ENCODE results near the gene KANTR.

DNA sequence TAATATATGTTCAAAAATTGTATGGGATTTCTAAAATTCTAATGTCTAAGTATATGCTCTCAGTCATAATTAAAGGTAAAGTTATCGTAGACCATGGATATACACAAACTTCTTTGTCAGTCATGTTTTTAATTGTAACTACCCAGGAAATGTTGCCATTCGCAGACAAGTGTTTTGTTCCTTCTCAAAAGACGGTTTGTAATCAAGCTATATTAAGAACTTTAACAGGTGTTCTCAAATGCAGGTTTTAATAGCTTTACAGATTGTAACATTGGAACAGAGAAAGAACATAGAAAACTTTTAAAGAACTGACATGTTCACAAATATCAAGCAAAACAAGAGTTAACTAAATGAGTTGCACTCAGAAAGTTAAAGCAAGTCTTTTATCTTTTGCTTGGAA lies 72.2 kb downstream of the KANTR start:
- TF ChIP-seq CTCF (IDR thresholded peaks at IDR 0.05; ENCODE audit: extremely low read depth in 1 of 2, insufficient read depth in 1 of 2, low read depth in 1 of 2, low read length in 2 of 2) (no peak), MAX (IDR thresholded peaks at IDR 0.05; ENCODE audit: insufficient read depth, insufficient read length) (no peak), POLR2A (IDR thresholded peaks at IDR 0.05; ENCODE audit: low read depth, low read length) (no peak), EZH2 (IDR thresholded peaks at IDR 0.05; ENCODE audit: borderline replicate concordance, low read depth, low read length, severe bottlenecking) (no peak), POLR2AphosphoS5 (IDR thresholded peaks at IDR 0.05; ENCODE audit: insufficient read depth, low read depth, low read length) (no peak), MYC (IDR thresholded peaks at IDR 0.05; ENCODE audit: low read depth, low read length) (no peak), FOS (IDR thresholded peaks at IDR 0.05; ENCODE audit: borderline replicate concordance, insufficient read depth, low read length) (no peak), GATA2 (IDR thresholded peaks at IDR 0.05; ENCODE audit: insufficient read depth, insufficient read length, low read depth, low read length) (no peak), JUN (IDR thresholded peaks at IDR 0.05; ENCODE audit: borderline replicate concordance, insufficient read depth, insufficient read length, low read depth) (no peak)
